MCF 10A (cell line): ENCODE data around the gene FGD4. TPM values are rescaled to one million over a fixed set of nuclear protein-coding genes. Genes with fewer than 3 reads are reported as not detected.

Experiments
- BruUV-seq: library from RNA; stranded (reverse); fragments of 400-500 nt; replicated peaks from 2 replicates; lab custom pipeline; 2021; lab: Mats Ljungman, UMichigan
- CTCF ChIA-PET: fragments of 300-600 bp; sonication (Branson Sonifier 250); formaldehyde crosslinking; extraction: SDS; loops from one replicate; lab custom pipeline; 2021; ENCODE audit warnings: antibody characterized with exemption, inconsistent platforms; lab: Yijun Ruan, JAX
- POLR2A ChIA-PET: fragments of 300-600, 350-650 bp; sonication (Branson Sonifier 250); formaldehyde crosslinking; extraction: SDS; loops from one replicate; lab custom pipeline; 2020; ENCODE audit warnings: antibody characterized with exemption, inconsistent platforms; lab: Yijun Ruan, JAX
- DNase-seq: peaks from one replicate; pipeline ENCODE4 v3.0.0-alpha.2; 2018; ENCODE audit not compliant: unreplicated experiment
- H3K27ac Mint-ChIP-seq: one replicate; pipeline ENCODE4 v1.8.0; 2022; ENCODE audit warnings: mild to moderate bottlenecking, low read depth, mixed read lengths; ENCODE audit not compliant: unreplicated experiment
- H3K27me3 Mint-ChIP-seq: one replicate; pipeline ENCODE4 v1.8.0; 2022; ENCODE audit warnings: mixed read lengths; ENCODE audit not compliant: insufficient read depth, unreplicated experiment
- H3K36me3 Mint-ChIP-seq: one replicate; pipeline ENCODE4 v1.8.0; 2022; ENCODE audit warnings: mild to moderate bottlenecking, moderate library complexity, mixed read lengths; ENCODE audit not compliant: insufficient read depth, unreplicated experiment
- H3K4me1 Mint-ChIP-seq: one replicate; pipeline ENCODE4 v1.8.0; 2022; ENCODE audit warnings: mixed read lengths; ENCODE audit not compliant: insufficient read depth, unreplicated experiment
- H3K4me3 Mint-ChIP-seq: one replicate; pipeline ENCODE4 v1.8.0; 2022; ENCODE audit warnings: mild to moderate bottlenecking, moderate library complexity, mixed read lengths; ENCODE audit not compliant: unreplicated experiment
- H3K9me3 Mint-ChIP-seq: one replicate; pipeline ENCODE4 v1.8.0; 2022; ENCODE audit warnings: mixed read lengths; ENCODE audit not compliant: unreplicated experiment
- intact Hi-C: fragments of 100-400 bp; cut with micrococcal nuclease; formaldehyde crosslinking; loops from 2 replicates; pipeline ENCODE4 v1.14.1; 2022
- total RNA-seq: library from RNA; stranded (reverse); gene quantifications from 2 replicates; pipeline ENCODE4 v1.2.3, GENCODE V29; 2022
- TF ChIP-seq, protein P1 (sequence below): fragments of 200-600 bp; IDR thresholded peaks from one replicate; pipeline ENCODE4 v1.8.0; 2022; ENCODE audit warnings: antibody characterized with exemption, mild to moderate bottlenecking; ENCODE audit not compliant: unreplicated experiment

Gene FGD4
- total RNA-seq, 1 experiment from 2014 or later, result 34.7 TPM

- DNase-seq, result no peak
- Mint-ChIP-seq H3K36me3 (peaks cover 65% of the 10 kb centered on the region), H3K9me3 (no peaks in the 10 kb centered on the region), H3K4me1 (no peaks in the 10 kb centered on the region), H3K27me3 (no peaks in the 10 kb centered on the region), H3K4me3 (no peak overlapping the region), H3K27ac (no peak overlapping the region)
- intact Hi-C loops, result no loop called here
- BruUV-seq, result no TSS peak
- ChIA-PET POLR2A (interaction anchor here (0.7 to 1.7 kb wide), 2 partner anchors 14 to 128 kb away, joined by 4 read pairs; no protein-coding TSS in a partner anchor), CTCF (interaction anchor here (1.0 to 2.6 kb wide), 2 partner anchors 10 to 191 kb away, joined by 3 to 11 read pairs; no protein-coding TSS in a partner anchor)
- TF ChIP-seq, protein P1, sequence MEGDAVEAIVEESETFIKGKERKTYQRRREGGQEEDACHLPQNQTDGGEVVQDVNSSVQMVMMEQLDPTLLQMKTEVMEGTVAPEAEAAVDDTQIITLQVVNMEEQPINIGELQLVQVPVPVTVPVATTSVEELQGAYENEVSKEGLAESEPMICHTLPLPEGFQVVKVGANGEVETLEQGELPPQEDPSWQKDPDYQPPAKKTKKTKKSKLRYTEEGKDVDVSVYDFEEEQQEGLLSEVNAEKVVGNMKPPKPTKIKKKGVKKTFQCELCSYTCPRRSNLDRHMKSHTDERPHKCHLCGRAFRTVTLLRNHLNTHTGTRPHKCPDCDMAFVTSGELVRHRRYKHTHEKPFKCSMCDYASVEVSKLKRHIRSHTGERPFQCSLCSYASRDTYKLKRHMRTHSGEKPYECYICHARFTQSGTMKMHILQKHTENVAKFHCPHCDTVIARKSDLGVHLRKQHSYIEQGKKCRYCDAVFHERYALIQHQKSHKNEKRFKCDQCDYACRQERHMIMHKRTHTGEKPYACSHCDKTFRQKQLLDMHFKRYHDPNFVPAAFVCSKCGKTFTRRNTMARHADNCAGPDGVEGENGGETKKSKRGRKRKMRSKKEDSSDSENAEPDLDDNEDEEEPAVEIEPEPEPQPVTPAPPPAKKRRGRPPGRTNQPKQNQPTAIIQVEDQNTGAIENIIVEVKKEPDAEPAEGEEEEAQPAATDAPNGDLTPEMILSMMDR, result no peak
Measured at GRCh38 chr12:32647275-32647674, 247.9 kb downstream of the FGD4 start.

DNA sequence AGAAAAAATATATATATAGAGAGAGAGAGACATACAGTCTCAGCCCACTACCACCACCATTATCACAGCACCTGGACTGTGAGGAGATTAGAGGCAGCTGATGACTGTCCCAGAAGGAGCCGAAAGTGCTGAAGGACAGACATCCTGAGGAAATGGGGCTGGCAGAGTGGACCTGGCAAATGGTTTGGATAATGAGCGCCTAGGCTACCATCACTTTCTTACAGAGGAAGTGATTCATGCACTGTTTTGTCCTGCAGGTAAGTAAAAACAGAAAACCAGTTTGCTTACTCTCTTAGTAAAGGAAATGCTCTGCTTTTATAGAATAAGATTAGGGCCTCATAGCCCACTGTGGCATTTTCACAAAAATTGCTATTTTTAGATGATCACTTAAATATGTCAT lies 251.2 kb downstream of the FGD4 start:
- DNase-seq, result peak; percentile 43
- H3K27me3 Mint-ChIP-seq, result no peaks in the 10 kb centered on the region
- CTCF ChIA-PET, result interaction anchor here (0.6 to 0.7 kb wide), 2 partner anchors 938 to 958 kb away, joined by 3 to 7 read pairs; no protein-coding TSS in a partner anchor
- no peaks in the 10 kb centered on the region for H3K4me1 Mint-ChIP-seq
- no TSS peak for BruUV-seq
- no peak overlapping the region for H3K27ac Mint-ChIP-seq
- peaks cover 38% of the 10 kb centered on the region for H3K36me3 Mint-ChIP-seq
- TF ChIP-seq, protein P1, result no peak
- intact Hi-C loops, result no loop called here
- H3K4me3 Mint-ChIP-seq, result no peak overlapping the region
- no peaks in the 10 kb centered on the region for H3K9me3 Mint-ChIP-seq
- POLR2A ChIA-PET, result interaction anchor here (1.3 kb wide), 1 partner anchor 11 kb away, joined by 3 read pairs; no protein-coding TSS in a partner anchor

GRCh38 chr12:32651151-32651955 lies 252.0 kb downstream of the FGD4 start:
- Mint-ChIP-seq H3K4me3 (no peak overlapping the region), H3K4me1 (no peaks in the 10 kb centered on the region), H3K36me3 (peaks cover 29% of the 10 kb centered on the region), H3K27ac (no peak overlapping the region), H3K9me3 (no peaks in the 10 kb centered on the region), H3K27me3 (no peaks in the 10 kb centered on the region)
- DNase-seq, result no peak
- intact Hi-C loops, result no loop called here
- TF ChIP-seq, protein P1, result no peak
- ChIA-PET POLR2A (interaction anchor here (0.6 to 0.8 kb wide), 3 partner anchors 41 to 1371 kb away, joined by 3 read pairs; partner anchors contain the start of gene ALG10), CTCF (interaction anchor here (0.8 kb wide), 1 partner anchor 195 kb away, joined by 3 read pairs; no protein-coding TSS in a partner anchor)
- no TSS peak for BruUV-seq

DNA sequence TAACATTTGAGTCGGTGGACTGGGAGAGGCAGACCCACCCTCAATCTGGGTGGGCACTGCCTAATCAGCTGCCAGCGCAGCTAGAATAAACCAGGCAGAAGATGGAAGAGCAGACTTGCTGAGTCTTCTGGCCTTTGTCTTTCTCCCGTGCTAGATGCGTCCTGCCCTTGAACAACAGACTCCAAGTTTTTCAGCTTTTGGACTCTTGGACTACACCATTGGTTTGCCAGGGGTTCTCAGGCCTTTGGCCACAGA lies 252.5 kb downstream of the FGD4 start:
- intact Hi-C loops, result no loop called here
- Mint-ChIP-seq H3K27ac (no peak overlapping the region), H3K36me3 (peaks cover 24% of the 10 kb centered on the region), H3K4me3 (no peak overlapping the region), H3K9me3 (no peaks in the 10 kb centered on the region), H3K27me3 (no peaks in the 10 kb centered on the region), H3K4me1 (no peaks in the 10 kb centered on the region)
- ChIA-PET CTCF (interaction anchor here (0.8 kb wide), 1 partner anchor 196 kb away, joined by 3 read pairs; no protein-coding TSS in a partner anchor), POLR2A (interaction anchor here (0.7 to 0.9 kb wide), 2 partner anchors 291 to 1371 kb away, joined by 3 read pairs; partner anchors contain the start of gene ALG10)
- BruUV-seq, result no TSS peak
- no peak for DNase-seq
- TF ChIP-seq, protein P1, result no peak
